HG02943 (cell line): ENCODE data around the gene KLHL22.
"Not testable (repeated sequence)": the region's sequence is repeated elsewhere in the genome, so short reads cannot be mapped to it uniquely, and the experiment has no call there.

Source experiments
- ATAC-seq: cut with Tn5 transposase; IDR thresholded peaks from one replicate; pipeline ENCODE4 v1.9.1; 2021; ENCODE audit warnings: mild to moderate bottlenecking, low read depth, moderate library complexity; ENCODE audit not compliant: unreplicated experiment

The KLHL22 gene

GRCh38 chr22:20472629-20473442, 22.8 kb downstream of the KLHL22 start:
- no peak for ATAC-seq

GRCh38 chr22:20471126-20471833, 24.3 kb downstream of the KLHL22 start:
- ATAC-seq, result no peak

- not testable (repeated sequence) for ATAC-seq
Measured at GRCh38 chr22:20470525-20470924, 25.1 kb downstream of the KLHL22 start.

GRCh38 chr22:20469110-20469868, 26.3 kb downstream of the KLHL22 start:
- no peak for ATAC-seq

GRCh38 chr22:20466659-20467379, 28.8 kb downstream of the KLHL22 start:
- no peak for ATAC-seq

GRCh38 chr22:20465759-20466077, 29.9 kb downstream of the KLHL22 start:
- ATAC-seq, result no peak

GRCh38 chr22:20464912-20465758, 30.5 kb downstream of the KLHL22 start:
- ATAC-seq, result no peak

- no peak for ATAC-seq
Measured at GRCh38 chr22:20464096-20464614, 31.4 kb downstream of the KLHL22 start.

GRCh38 chr22:20463324-20464095, 32.1 kb downstream of the KLHL22 start:
- ATAC-seq, result no peak

- ATAC-seq, result no peak
Measured at GRCh38 chr22:20459862-20460261, 35.7 kb downstream of the KLHL22 start.

- ATAC-seq, result no peak
Measured at GRCh38 chr22:20459152-20459542, 36.4 kb downstream of the KLHL22 start.

GRCh38 chr22:20458530-20459151, 37.0 kb downstream of the KLHL22 start:
- ATAC-seq, result no peak

GRCh38 chr22:20457506-20458240, 37.9 kb downstream of the KLHL22 start:
- ATAC-seq, result no peak

- no peak for ATAC-seq
Measured at GRCh38 chr22:20456722-20457076, 38.9 kb downstream of the KLHL22 start.

- no peak for ATAC-seq
Measured at GRCh38 chr22:20456064-20456721, 39.4 kb downstream of the KLHL22 start.

- no peak for ATAC-seq
Measured at GRCh38 chr22:20455709-20456063, 39.9 kb downstream of the KLHL22 start.

GRCh38 chr22:20453222-20453621, 42.4 kb downstream of the KLHL22 start:
- ATAC-seq, result no peak
